ENCODE results near the gene PTPN2.
"Not testable (repeated sequence)": the region's sequence is repeated elsewhere in the genome, so short reads cannot be mapped to it uniquely, and the experiment has no call there.

PTPN2 gene

DNA sequence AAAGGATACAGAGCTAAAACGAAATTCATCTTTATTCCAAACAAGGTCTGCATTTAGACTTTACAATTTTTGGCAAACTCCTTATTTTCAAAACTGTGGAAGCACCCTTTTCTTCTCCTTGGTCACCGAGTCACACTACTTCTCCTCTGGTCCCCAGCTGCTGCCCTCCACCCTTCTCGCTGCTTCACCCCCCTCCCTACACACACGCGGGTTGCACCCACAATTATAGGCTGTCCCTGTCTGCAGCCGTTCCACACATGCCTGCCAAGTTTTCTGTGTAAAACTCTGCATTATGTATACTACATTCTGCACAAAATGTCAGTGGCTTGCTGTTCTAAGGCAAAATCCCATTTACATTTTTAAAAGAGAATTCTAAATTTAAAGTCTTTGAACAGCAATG lies 63.5 kb downstream of the PTPN2 start:
- no peak for DNase-seq

DNA sequence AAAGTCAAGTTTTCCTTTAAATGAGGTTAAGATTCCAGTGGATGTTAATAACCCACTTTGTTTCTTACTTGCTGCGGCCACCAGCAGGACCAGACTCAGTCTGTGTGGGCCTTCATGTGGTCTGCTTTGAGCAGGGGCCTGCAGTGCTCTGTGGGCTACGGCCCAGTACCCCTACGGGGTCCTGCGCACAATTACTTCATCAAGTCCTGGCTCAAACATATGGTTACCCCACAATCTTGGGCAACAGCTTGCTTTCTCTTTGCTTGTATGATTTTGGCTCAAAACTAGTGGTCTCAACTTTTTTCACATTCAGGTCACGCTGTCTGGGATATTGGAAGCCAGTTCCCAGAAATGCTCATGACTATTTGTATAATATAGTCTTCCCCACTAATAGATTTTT lies 64.2 kb downstream of the PTPN2 start:
- DNase-seq = no peak

DNA sequence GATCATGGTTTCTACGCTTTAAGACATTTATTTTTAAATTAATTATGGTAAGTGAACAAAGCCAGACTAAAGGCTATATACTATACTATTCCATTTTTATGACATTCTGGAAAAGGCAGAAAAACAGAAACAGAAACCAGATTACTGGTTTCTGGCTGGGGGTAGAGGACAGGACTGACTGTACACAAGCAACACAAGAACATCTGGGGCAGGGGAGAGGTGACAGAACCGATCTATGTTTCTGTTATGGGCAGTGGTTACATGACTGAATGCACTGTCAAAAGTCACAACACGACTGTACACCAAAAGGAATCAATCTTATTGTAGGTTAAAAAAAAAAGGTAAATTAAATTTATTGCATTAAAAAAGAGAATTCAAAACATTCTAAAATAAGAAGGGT lies 64.7 kb downstream of the PTPN2 start:
- no peak for DNase-seq

DNA sequence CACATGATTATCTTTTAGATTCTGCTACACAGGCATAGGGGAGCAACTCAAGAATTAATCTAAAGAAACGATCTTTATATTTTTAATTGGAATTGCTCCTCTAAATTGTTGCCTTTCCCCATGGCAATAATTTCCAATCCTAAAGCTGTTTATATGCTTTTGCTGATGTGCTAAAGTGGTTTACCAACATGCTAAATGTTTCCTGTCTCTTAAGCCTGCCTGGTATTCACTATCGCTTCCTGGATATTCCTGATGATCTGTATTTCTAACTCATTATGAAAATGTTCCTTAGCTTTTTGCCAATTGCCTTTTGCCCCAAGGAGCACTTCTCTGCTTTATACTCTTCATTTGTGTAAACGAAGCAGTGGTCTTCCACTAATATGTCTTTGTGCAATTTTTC lies 65.8 kb downstream of the PTPN2 start:
- DNase-seq = no peak

DNA sequence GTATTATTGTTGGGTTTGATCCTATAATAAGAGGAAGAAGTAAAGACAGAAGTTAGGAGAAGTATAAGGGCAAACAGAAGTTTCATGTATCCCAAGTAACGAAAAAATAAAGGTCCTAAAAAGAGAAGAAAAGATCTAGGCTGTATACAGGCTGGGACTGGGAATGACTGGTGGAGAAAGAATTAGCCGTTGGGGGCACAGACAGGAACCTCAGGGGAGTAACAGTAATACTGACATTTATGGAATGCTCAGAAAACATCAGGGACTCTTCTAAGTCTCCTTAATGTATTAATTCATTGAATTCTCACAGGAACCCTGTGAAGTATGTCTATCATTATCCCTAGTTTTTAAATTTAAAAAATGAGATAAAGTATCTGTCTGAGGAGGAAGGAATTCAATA lies 67.6 kb downstream of the PTPN2 start:
- no peak for DNase-seq

DNA sequence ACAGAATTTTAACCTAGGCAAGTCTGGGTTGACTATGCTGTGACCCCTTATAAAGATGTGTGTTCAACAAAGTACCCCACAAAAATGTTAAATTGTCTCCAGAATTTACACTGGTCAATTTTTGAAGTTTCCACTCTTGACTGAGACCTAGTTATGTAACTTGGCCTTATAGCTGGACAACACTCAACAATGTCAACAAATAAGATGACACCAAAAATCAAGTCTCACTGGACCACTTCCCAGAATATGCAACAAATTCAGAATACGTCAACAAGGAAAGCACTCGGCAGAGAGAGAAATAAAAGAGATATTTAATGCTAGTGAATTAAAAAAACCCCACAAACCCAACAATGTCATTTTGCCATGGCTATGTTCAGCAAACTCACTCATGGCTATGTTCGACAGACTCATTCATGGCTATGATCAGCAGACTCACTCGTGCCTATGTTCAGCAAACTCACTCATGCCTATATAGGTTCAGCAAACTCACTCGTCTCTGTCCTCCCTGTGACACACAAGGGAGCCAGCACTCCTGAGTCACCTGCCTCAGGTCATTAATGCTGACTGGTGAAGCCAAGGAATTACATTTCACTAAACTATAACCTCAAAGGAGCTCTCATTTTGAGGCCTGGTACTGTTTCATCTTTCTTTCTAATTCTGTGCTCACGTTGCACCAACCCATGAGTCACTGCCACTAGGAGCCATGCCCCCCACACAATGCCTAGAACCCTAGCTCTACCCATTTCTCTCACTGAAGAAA lies 72.7 kb downstream of the PTPN2 start:
- no peak for DNase-seq

DNA sequence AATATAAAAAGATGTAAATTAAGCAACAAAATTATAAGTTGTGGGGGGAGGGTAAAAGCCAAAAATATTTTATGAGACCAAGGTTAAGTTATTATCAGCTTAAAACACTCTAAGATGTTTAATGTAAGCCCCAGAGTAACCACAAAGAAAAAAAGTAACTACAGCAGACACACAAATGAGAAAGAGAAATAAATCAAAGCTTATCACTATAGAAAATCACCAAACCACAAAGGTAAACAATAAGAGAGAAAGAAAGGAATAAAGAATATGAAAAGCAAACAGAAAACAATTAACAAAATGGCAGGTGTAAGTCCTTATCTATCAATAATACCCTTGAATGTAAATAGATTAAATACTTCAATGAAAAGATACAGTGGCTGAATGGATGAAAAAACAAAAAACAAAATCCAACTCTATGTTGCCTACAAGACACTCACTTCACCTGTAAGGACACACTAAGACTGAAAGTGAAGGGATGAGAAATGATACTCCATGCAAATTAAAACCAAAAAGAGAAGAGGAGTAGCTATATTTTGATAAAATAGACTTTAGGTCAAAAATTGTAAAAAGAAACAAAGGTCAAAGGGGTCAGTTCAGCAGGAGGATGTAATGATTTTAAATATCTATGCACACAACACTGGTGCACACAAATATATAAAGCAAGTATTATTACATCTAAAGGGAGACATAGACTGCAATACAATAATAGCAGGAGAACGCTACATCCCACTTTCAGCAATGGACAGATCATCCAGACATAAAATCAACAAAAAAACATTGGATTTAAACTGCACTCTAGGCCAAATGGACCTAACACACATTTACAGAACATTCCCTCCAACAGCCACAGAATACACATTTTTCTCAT lies 80.7 kb downstream of the PTPN2 start:
- no peak for DNase-seq

DNA sequence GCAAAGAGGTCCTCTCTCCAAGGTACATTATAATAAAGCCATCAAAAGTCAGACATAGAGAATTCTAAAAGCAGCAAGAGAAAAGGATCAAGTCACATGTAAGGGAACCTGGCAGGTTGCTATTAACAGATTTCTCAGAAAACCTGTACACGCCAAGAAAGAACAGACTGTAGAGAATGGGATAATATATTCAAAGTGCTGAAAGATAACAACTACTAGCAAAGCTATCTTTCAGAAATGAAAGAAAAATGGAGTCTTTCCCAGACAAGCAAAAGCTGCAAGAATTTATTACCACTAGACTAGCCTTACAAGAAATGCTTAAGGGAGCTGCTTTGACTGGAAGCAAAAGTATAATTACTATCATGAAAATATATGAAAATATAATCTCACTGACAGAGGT lies 81.5 kb downstream of the PTPN2 start:
- no peak for DNase-seq

DNA sequence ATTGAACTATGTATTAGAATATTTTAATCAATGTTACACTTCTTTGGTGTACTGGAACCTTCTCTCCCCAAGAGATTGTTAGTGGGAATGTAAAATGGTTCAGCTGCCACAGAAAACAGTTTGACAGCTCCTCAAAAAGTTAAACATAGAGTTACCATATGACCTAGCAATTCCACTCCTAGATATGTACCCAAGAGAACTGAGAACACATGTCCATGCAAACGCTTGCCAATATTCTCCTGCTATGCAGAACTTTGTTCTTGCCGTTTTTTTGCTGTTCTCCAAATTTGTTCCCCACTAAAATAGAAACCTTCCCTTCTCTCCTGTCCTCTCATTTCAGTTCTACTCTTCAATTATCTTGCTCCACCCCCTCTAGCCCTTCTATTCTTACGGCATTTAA lies 87.6 kb downstream of the PTPN2 start:
- DNase-seq = no peak

DNA sequence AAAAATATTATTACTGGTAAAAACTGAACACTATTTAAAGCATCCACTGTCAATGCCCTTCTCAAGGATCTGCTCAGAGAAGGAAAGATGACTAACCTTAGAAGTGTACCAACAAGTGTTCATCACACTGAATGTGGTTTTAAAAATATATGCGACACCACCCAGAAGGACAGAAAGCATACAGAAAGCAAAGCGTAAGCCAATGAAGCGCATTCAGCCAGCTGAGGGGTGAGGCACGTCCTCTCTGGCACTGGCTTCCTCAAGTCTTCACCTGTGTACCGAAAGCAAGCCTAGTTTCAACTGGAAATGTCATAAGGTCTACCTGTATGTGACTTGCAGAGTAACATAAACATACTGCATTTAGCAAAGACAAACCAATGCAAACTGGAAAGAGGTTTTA lies 92.4 kb downstream of the PTPN2 start:
- DNase-seq = no peak

DNA sequence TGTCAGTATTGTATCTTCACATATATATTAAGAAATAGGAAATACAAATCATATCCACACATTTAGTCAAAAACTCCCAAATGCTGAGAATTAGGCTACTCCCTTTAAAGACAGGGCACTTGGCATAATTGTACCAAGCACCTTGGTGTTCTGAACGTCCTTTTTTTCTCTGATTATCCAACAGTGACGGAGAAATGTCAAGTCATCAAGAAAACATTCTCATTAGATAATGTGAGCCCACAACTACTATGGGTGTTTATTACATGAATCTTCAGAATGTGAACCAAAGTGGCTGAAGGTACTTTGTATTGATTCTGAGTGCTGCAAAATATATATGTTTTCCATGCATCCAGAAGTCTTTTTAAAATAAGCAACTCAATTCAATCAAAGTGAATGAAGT lies 97.4 kb downstream of the PTPN2 start:
- DNase-seq = no peak

DNA sequence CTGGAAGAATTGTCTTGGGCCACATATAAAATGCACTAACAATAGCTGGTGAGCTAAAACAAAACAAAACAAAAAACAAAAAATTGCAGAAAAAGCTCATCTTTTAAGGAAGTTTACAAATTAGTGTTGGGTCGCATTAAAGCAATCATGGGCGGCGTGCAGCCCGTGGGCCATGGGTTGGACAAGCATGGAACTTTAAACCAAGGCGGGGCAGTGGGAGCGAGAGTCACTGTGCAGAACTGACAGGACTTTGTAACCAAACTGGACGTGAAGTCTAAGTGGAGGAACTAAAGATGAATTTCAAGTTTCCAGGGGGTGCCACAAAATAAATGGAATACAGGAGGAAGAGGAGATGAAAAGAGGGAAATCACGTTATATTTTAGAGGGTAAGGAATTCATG lies 100.5 kb downstream of the PTPN2 start:
- no peak for DNase-seq

DNA sequence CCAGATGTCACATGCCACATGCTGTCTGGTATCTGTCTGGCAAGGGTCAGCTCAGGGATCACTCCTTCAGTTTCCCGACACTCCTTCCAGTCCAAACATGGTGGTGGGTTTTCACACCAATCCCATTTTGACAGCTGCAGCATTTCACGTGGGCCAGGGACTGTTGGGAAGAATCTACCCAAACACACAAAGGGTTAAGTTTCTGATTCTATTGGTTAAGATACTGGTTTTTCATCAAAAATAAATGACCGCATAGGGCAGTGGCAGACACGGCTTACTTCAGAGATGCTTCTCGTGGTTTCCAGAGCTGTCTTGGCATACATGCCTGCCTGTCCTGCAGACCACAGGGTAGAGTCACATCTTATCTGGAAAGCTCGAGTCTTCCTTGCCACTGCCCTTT lies 101.5 kb downstream of the PTPN2 start:
- DNase-seq = no peak

DNA sequence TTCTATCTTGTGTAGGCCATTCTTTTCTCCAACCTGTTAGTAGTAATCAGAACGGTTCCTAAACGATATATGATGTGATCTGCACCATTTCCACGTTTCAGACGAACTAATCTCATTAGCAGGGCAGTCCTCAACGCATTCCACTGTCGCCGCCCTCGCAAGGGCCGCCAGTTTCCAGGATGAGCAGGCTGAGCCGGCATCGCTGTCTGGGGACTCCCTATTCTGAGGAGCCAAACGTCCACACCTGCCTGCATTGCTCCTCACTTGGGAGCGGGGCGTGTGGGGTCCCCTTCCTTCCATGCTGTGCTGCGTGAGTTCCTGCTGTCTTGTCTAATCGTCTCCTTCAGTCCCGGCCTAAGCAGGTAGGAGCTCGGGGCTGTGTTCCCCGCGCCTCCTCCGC lies 104.6 kb downstream of the PTPN2 start:
- DNase-seq = no peak

DNA sequence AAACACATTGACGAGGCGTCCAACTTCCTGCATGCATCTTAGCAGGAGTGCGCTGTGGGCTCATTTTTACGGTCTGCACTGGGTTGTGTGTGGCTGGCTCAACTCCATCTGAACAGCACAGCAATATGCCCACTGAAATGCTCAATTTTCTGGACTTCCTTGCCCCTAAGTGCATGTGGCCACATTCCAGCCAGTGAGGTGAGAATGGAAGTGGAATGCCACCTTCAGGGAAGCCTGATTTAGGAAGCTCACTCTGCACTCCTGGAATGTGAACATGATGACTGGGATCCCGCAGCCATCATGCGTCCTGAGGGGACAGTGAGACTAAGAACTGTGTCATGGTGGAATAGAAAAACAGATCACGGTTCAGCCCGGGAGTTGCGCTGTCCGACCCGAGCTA lies 105.0 kb downstream of the PTPN2 start:
- no peak for DNase-seq

DNA sequence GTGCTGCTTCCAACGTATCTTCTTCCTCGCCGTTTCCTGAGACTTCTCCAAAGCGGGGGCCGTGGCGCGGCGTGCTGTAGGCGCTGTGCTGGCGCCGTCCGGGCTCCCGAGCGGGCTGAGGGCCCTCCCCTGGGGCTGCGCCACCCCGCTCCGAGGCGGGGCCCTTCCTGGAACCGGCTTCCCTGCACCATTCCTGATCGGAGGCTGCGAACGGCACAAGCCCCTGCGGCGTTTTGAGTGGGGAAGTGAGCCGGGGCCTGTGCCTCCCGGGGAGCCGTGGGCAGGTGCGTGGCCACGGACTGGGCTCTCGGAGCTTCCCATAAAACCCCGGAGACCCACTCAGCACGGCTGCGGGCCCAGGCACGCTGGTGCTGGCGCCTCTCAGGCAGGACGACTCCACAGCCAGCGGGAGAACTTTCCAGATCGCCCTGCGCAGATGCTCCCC lies 106.5 kb downstream of the PTPN2 start:
- DNase-seq = no peak

DNA sequence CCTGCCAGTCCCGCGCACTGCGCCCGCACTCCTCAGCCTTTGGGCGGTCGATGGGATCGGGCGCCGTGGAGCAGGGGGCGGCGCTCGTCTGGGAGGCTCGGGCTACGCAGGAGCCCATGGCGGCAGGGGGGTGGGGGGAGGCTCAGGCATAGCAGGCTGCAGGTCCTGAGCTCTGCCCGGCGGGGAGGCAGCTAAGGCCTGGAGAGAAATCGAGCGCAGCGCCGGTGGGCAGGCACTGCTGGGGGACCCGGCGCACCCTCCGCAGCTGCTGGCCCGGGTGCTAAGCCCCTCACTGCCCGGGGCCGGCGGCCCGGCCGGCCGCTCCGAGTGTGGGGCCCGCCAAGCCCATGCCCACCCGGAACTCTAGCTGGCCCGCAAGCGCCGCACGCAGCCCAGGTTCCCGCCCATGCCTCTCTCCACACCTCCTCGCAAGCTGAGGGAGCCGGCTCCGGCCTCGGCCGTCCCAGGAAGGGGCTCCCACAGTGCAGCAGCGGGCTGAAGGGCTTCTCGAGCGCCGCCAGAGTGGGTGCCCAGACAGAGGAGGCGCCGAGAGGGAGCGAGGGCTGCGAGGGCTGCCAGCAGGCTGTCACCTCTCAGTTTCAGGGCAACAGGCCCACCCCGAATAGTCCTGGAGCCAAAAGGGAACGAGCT lies 107.1 kb downstream of the PTPN2 start:
- DNase-seq = no peak

DNA sequence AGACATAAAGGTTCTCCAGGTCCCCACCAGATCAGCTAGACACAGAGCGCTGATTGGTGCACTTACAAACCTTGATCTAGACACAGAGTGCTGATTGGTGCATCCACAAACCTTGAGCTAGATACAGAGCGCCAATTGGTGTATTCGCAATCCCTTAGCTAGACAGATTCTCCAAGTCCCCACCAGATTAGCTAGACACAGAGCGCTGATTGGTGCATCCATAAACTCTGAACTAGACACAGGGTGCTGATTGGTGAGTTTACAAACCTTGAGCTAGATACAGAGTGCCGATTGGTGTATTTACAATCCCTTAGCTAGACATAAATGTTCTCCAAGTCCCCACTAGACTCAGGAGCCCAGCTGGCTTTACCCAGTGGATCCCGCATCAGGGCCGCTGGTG lies 107.6 kb downstream of the PTPN2 start:
- DNase-seq = not testable (repeated sequence)

DNA sequence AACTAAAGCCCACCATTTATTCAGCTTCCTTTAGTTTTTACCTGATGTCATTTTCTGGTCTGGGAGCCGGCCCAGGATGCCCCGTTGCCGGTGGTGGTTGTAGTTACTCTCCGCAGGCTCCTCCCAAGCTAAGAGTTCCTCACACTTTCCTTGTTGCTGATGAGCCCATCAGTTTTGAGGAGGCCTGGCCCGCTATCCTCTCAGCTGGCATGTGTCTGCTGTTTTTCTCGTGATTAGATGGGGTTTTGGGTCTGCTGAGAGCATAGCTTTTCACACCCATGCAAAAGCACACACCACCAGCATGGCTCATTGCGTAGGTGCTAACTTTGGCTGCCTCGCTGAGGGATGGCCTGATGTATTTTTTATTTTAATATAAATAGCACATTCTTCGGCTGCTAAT lies 109.1 kb downstream of the PTPN2 start:
- DNase-seq = no peak

DNA sequence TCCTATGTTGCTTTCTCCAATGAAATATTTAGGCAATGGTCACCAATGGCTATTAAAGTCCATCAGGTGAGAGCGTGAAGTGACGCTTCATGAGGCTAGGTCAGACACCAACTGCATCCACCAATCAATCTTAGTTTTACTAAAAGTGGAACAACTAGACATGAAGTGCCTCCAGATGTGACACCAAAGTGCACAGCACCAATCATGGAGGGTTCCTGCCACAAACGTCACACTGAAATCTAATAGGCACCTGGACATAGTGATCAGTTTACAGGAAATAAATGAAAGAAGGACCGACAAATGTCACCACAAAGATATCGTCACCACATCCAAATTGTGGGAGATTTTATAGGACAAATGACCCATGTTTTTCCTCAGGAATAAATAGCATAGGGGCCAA lies 110.7 kb downstream of the PTPN2 start:
- no peak for DNase-seq

DNA sequence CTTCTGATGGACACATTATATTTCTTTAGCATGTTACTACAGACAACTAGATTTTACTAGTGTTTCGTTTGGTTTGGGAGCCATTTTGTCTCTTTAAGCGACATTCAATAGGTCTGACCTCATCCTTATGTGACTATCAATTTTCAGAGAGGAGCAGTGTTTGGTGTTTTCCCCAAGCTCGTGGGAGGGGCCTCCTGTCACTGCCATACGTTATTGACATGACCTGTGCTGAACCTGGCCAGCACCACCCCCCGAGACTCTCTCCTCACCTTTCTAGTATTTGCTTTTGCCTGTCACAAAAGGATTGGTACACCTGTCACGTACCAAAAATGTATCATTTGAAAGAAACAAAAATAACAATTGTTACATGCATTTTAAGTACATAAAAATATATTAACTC lies 111.9 kb downstream of the PTPN2 start:
- no peak for DNase-seq

DNA sequence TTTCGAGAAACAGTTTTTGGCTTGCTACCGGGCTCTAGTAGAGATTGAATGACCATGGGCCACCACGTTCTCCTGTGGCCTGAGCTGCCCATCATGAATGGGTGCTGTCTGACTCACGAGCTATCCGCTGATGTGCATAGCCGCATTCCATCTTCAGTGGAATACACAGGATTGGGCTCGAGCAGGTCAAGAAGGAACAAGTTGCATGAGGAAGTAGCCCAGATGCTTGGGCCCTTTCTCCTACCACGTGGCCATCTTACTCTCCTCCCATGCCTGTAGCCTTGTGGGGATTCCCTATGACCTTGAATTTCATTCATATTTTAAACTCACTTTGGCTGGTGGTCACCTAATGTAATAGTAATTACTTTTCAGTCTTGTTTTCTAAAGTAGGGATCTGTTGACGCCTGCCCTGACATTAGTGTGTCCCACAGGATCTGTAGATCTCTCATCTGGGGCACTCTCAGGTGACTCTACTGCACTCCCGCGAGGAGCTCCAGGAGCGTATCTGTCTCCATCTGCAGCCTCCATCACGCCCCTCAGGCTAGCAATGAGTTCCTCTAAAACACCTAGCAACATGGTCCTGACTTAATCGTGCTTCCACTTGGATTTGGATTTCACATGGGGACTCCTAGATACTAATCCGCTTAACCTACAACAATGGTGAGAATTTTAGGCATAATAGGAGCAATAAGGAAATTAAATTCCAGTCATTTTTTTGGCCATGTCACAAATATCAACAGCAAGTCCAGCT lies 113.4 kb downstream of the PTPN2 start:
- no peak for DNase-seq

Measured in COR-L47 (cell line).